ENCODE data around the gene LAMC3.

Gene LAMC3

GRCh38 chr9:131076347-131077195 is 67.6 kb downstream of the LAMC3 start:
- no peak for DNase-seq (ENCODE audit: low read depth in 2 of 2)

DNA sequence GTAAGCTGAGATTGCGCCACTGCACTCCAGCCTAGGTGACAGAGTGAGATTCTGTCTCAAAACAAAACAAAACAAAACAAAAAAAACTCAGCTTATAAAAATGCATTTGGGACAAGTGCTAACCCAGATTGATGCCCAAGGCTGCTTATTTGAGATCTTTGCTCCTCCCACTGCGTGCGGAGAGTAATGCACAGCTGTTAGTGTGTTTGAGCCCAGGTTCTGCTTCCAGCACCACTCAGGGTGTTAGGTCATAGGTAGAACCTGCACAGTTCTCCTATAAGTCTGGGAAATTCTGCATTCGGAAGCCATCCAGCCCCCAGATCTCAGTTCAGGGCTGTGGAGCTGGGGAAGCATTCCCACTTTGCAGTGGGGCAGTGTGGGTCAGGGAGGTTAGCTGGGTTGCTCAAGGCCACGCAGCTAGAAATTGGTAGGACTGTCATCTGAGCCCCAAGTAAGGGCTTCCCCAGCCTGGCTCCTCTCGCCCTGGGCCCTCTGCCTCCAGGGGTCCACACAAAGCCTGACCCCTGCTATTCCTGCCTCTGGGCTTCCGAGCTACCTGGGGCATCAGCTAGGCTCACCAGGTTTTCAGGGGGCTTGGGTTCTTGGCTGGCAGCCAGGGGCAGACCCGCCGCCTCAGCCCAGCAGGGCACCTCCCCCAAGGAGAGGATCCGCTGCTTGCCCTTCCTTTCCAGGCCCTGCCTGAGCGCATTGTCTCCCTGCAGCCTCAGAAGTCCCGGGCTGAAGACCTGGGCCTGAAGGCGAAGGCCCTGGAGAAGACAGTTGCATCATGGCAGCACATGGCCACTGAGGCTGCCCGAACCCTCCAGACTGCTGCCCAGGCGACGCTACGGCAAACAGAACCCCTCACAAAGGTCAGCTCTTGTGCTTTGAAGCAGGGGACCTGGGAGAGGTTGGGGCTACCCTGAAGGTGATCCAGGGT is 69.7 kb downstream of the LAMC3 start:
- DNase-seq (ENCODE audit: low read depth in 2 of 2), result no peak

DNA sequence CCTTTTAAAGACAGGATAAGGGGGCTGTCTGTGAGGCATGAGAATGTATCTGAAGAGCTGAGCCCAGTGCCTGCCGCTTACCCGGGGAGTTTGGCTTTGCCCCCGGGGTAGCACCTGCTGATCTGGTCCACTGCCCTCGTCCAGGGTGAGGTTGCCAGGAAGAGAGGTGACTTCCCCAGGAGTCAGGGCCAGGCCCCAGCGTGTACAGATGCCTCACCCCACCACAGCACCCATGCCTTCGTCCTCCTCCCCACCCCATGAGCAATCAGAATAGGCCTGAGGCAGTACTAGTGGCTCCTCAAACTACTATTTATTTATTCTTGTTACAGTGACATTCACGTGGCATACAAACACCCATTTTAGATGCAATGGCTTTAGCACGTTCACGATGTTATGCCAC is 71.6 kb downstream of the LAMC3 start:
- no peak for DNase-seq (ENCODE audit: low read depth in 2 of 2)

GRCh38 chr9:131081868-131082267 is 72.9 kb downstream of the LAMC3 start:
- DNase-seq (ENCODE audit: low read depth in 2 of 2), result no peak

- DNase-seq (ENCODE audit: low read depth in 2 of 2), result no peak
These were observed 74.0 kb downstream of the LAMC3 start for GRCh38 chr9:131082774-131083512.

- DNase-seq (ENCODE audit: low read depth in 2 of 2), result no peak
These were observed 75.8 kb downstream of the LAMC3 start for GRCh38 chr9:131084661-131085369.

DNA sequence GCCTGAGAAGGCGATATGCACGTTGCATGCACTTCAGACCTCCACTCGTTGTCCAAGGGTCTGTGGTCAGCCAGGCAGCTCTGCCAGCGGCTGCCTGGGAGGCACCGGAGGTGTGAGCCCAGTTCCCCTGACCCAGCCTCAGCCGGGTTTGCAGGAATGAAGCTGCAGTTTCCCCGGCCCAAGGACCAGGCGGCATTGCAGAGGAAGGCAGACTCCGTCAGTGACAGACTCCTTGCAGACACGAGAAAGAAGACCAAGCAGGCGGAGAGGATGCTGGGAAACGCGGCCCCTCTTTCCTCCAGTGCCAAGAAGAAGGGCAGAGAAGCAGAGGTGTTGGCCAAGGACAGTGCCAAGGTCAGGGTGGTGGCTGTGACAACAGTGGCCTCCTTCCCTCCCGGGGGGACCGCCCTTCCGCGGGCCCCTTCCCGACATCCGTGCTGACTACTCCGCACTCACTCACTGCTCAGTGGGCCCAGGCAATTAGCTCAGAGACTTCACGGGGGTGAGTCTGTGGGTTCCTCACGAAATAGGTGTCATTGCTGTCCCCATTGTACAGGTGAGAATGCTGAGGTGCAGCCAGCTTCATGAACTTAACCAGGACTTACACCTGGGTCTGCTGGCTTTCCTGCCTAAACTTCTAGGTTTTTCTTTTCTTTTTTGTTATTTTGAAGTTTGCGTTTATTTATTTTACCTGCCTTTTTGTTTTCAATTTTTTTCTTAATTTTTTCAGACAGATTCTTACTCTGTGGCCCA is 76.6 kb downstream of the LAMC3 start:
- no peak for DNase-seq (ENCODE audit: low read depth in 2 of 2)

DNA sequence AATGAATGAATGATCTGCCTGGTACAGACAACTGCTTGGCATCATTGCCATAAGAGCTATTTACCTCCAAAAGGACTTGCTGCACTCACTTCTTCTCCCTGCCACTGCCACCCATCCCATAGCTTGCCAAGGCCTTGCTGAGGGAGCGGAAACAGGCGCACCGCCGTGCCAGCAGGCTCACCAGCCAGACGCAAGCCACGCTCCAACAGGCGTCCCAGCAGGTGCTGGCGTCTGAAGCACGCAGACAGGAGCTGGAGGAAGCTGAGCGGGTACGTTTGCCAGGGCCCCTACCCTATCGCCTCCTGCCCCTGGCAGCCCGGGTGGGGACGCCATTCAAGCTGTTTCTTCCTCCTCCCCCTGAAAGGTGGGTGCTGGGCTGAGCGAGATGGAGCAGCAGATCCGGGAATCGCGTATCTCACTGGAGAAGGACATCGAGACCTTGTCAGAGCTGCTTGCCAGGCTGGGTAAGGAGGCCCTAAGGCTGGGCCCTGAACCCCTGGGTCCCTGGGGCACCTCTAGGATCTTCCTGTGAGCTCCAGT is 78.5 kb downstream of the LAMC3 start:
- no peak for DNase-seq (ENCODE audit: low read depth in 2 of 2)

DNA sequence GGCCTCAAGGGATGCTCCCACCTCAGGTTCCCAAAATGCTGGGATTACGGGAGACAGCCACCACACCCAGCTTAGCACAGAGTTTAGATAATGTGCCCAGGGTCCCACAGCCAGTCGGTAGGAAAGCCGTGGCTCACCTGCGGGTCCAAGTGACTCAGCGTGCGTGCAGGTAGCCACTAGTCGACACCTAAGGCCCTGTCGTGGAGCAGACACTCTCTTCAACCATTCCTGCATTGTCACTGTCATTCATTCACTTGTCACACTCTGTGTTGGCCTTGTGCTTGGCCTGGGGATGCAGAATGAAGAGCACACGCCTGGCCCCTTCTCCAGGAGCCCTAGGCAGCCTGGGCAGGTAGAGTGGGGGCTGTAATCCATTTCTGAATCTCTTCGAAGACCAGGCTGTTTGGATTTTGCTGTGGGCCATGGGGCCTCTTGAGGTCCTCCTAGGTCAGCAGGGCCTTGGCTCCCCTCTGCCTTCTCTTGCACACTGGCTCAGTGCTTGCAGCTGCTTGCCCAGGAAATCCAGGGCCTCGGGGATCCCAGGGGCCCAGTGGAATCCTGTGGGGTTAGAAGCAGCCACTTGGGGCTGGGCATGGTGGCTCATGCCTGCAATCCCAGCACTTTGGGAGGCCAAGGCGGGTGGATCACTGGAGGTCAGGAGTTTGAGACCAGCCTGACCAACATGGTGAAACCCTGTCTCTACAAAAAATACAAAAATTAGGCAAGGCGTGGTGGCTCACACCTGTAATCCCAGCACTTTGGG is 81.2 kb downstream of the LAMC3 start:
- DNase-seq (ENCODE audit: low read depth in 2 of 2), result no peak

DNA sequence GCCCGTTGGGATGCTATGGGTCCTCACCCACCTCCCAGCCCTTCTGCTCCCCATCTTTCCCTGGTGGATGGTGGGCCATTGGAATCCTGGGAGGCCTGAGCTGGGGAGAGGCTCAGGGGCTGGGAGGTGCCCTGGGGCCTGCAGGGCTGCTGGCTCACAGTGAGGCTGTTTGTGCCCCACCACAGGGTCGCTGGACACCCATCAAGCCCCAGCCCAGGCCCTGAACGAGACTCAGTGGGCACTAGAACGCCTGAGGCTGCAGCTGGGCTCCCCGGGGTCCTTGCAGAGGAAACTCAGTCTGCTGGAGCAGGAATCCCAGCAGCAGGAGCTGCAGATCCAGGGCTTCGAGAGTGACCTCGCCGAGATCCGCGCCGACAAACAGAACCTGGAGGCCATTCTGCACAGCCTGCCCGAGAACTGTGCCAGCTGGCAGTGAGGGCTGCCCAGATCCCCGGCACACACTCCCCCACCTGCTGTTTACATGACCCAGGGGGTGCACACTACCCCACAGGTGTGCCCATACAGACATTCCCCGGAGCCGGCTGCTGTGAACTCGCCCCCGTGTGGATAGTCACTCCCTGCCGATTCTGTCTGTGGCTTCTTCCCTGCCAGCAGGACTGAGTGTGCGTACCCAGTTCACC is 82.5 kb downstream of the LAMC3 start:
- DNase-seq (ENCODE audit: low read depth in 2 of 2), result no peak

- no peak for DNase-seq (ENCODE audit: low read depth in 2 of 2)
These were observed 83.1 kb downstream of the LAMC3 start for GRCh38 chr9:131092030-131092429.

DNA sequence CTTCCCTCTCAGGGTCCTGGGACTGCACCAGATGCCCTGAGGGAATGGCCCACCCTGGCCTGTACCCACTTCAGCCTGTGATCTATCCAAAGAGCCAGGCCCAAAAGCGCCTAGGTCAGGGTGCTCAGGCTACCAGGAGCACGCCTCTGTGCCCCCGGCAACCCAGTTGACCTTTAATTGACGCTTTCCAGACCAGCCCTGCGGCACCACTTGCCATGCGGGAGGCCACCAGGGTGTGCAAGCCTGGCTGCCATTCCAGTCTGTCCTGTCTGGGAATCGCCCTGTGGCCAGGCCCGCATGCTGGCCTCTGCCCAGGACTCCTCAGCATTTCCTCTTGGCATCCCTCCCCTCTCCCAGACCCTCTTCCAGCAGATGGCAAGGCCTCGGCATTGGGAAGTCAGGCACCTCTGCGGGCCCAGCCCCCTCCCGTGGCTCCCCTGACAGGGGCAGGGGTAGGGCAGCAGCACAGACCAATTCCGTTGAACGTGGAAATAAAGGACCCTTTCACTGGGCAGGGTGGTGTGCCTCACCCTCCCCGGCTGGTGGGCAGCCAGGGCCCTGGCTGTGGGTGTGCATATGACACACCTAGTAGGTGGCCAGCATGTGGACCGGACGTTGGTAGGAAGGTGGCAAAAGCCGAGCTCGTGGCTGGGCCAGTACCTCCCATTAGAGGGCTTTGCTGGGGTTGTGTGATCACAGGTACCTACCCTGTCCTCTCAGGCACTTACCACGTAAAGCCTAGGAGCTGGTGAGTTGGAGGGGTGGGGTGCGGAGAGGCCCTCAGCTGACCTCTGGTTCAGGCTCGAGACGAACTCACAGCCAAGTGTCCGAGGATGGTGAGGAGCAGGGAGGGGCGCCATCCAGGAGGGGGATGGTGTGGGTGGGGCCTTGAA is 83.8 kb downstream of the LAMC3 start:
- DNase-seq (ENCODE audit: low read depth in 2 of 2), result no peak

- DNase-seq (ENCODE audit: low read depth in 2 of 2), result no peak
These were observed 85.0 kb downstream of the LAMC3 start for GRCh38 chr9:131094015-131094414.

DNA sequence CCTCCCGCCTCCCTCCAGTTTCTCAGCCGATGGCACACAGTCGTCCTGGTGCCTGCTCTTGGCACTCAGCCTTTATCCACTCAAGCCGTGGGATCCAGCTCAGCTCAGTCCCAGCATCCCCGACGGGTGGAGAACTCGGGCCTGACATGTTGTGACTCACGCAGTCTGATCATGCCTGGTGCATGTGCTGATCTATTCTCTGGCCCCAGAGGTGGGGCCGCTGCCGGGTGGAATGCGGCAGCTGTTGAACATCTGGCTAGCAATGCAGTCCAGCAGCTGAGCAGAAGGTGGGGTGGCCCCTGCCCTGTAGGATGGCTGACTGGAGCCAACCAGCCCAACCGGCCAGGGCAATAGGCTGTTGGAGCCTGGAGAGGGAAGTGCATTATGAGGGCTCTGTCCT is 85.6 kb downstream of the LAMC3 start:
- no peak for DNase-seq (ENCODE audit: low read depth in 2 of 2)

- DNase-seq (ENCODE audit: low read depth in 2 of 2), result no peak
These were observed 86.8 kb downstream of the LAMC3 start for GRCh38 chr9:131095666-131096268.

- peak in 1 of 2 donors; percentile 4 for DNase-seq (ENCODE audit: low read depth in 2 of 2)
These were observed 87.5 kb downstream of the LAMC3 start, which contains the start of gene AIF1L for GRCh38 chr9:131096269-131097125. TSS of gene AIF1L (plus strand) at chr9:131096531. CDS start at chr9:131096630, 99 bp downstream.
